ENCODE data around the gene OTOG. TPM values are rescaled to one million over a fixed set of nuclear protein-coding genes. Genes with fewer than 3 reads are reported as not detected.

OTOG gene
- total and polyA plus RNA-seq, 12 donors: not detected

DNA sequence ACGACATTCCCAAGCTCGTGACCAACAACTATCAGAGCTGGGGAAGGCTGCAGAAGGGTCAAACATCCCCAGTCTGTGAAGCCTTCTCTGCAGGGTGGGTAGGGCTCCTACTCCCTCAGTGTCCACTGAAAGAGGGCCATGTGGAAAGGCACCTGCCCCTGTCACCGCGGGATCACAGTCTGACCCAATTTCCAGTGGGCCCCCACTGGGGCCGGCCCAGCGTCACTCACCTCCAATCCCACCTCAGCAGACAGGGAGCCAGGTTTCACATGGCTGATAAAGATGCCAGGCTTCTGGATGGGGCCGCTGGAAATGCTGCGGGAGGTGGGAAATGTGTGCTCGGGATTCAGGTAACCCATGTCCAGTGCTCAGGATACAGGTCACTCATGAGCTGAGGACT, 22.8 kb upstream of the OTOG start:
- intact Hi-C loops (cut with DNase I): no loop called here
- TF ChIP-seq, protein P1, sequence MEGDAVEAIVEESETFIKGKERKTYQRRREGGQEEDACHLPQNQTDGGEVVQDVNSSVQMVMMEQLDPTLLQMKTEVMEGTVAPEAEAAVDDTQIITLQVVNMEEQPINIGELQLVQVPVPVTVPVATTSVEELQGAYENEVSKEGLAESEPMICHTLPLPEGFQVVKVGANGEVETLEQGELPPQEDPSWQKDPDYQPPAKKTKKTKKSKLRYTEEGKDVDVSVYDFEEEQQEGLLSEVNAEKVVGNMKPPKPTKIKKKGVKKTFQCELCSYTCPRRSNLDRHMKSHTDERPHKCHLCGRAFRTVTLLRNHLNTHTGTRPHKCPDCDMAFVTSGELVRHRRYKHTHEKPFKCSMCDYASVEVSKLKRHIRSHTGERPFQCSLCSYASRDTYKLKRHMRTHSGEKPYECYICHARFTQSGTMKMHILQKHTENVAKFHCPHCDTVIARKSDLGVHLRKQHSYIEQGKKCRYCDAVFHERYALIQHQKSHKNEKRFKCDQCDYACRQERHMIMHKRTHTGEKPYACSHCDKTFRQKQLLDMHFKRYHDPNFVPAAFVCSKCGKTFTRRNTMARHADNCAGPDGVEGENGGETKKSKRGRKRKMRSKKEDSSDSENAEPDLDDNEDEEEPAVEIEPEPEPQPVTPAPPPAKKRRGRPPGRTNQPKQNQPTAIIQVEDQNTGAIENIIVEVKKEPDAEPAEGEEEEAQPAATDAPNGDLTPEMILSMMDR (IDR thresholded peaks at IDR 0.05): no peak
- TF ChIP-seq POLR2A (IDR thresholded peaks at IDR 0.05): no peak
- 89 to 96% (median 92%) methylated on average over 5 to 9 of the region's 9 CpGs for WGBS, 4 donors

DNA sequence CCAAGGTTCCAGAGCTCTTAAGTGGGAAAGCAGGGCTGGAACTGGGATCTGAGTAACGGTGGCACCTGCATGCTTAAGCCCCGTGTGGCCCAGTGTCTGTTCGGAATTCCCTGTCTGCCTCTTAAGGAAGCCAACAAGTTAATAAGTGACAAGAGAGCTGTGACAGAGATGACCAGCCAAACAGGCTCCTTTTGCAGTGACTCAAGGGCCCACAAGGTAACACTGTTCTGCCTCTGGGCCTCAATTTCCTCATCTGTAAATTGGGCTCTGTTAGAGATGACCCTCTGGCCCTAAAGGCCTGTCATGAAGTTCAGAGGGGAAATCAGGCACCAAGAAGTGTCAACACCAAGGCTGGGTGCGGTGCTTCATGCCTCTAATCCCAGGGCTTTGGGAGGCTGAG, 21.5 kb upstream of the OTOG start:
- no peaks in the 10 kb centered on the region for H3K27me3 ChIP-seq
- H3K4me1 ChIP-seq (replicated peaks in 1 of 2): no peaks in the 10 kb centered on the region
- H3K4me3 ChIP-seq: no peak overlapping the region
- DNase-seq: no peak
- 81 to 94% (median 92%) methylated on average over 4 of the region's 4 CpGs for WGBS, 4 donors
- no peaks in the 10 kb centered on the region for H3K36me3 ChIP-seq (replicated peaks in 1 of 2)
- H3K27ac ChIP-seq: no peak overlapping the region
- intact Hi-C loops (cut with DNase I): loop anchor here in 1 of 2 donors (5.0 kb wide), 1 partner anchor 143 kb away; no protein-coding TSS in a partner anchor
- H3K9me3 ChIP-seq (replicated peaks in 1 of 3): no peaks in the 10 kb centered on the region
- TF ChIP-seq, protein P1 (IDR thresholded peaks at IDR 0.05): no peak
- TF ChIP-seq POLR2A (IDR thresholded peaks at IDR 0.05): no peak

More for the DNA sequence above, 22.8 kb upstream of the OTOG start:
- Histone ChIP-seq H3K9me3 (replicated peaks in 1 of 3) (no peaks in the 10 kb centered on the region), H3K36me3 (replicated peaks in 1 of 2) (no peaks in the 10 kb centered on the region), H3K4me1 (replicated peaks in 1 of 2) (no peaks in the 10 kb centered on the region), H3K27ac (no peak overlapping the region), H3K4me3 (no peak overlapping the region), H3K27me3 (peaks cover 4% of the 10 kb centered on the region)
- DNase-seq: no peak

DNA sequence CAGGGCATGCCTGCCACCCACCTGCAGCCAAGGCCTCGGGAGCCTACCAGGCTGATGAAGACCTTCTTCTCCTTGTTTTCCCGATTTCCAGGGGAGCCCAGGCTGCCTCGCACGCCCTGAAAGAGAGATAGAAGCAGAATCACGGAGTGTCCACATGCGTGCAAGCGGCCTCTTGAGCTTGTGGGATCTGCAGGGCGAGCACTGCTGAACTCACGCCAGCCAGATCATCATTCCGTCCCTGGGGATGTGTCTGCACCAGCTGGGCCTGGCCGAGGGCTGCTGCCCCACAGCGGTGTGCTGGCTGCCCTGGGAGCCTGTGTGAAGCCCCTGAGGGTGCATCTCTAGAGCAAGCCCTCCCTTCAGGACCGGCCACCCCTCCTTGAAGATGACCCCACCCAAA, 20.7 kb upstream of the OTOG start:
- no peak overlapping the region for H3K27ac ChIP-seq
- no peaks in the 10 kb centered on the region for H3K4me1 ChIP-seq (replicated peaks in 1 of 2)
- TF ChIP-seq, protein P1 (IDR thresholded peaks at IDR 0.05): no peak
- TF ChIP-seq POLR2A (IDR thresholded peaks at IDR 0.05): no peak
- WGBS, 4 donors: 81 to 93% (median 86%) methylated on average over 6 to 13 of the region's 13 CpGs
- H3K4me3 ChIP-seq: no peak overlapping the region
- DNase-seq: no peak
- no peaks in the 10 kb centered on the region for H3K9me3 ChIP-seq (replicated peaks in 1 of 3)
- no peaks in the 10 kb centered on the region for H3K36me3 ChIP-seq (replicated peaks in 1 of 2)
- H3K27me3 ChIP-seq: no peaks in the 10 kb centered on the region
- intact Hi-C loops (cut with DNase I): loop anchor here in 1 of 2 donors (5.0 kb wide), 1 partner anchor 144 kb away; no protein-coding TSS in a partner anchor

DNA sequence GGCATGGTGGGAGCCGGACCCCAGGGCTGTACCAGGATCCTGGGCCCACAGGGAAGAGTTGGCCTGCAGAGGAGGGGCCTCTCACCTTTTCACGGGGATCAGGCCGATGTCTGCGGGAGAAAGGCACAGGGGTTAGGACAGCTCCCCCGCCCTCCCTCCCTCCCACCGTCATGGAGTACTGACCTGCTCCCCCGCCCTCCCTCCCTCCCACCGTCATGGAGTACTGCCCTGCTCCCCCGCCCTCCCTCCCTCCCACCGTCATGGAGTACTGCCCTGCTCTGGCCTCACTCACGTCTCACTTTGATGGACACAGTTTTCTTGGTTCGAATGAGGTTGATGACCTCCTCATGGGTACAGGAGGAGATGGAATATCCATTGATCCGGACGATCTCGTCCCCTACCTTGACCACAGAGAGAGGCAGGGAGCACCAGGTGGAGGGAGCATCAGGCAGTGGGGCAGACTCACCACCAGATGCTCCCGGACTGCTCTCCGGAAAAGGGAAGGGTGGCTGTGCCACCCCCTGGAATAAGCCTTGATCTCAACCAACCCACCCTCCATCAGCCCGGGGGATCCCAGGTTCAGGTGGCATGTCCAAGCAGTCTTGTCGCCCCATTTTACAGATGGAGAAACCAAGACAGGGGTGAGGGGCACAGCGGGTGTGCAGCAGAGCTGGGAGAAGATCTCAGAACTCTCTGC, 20.0 kb upstream of the OTOG start:
- no peaks in the 10 kb centered on the region for H3K9me3 ChIP-seq (replicated peaks in 1 of 3)
- H3K4me3 ChIP-seq: no peak overlapping the region
- 80 to 94% (median 83%) methylated on average over 3 to 20 of the region's 20 CpGs for WGBS, 4 donors
- no peaks in the 10 kb centered on the region for H3K36me3 ChIP-seq (replicated peaks in 1 of 2)
- H3K27ac ChIP-seq: no peak overlapping the region
- TF ChIP-seq POLR2A (IDR thresholded peaks at IDR 0.05): no peak
- H3K27me3 ChIP-seq: no peaks in the 10 kb centered on the region
- intact Hi-C loops (cut with DNase I): loop anchor here in 1 of 2 donors (5.0 kb wide), 1 partner anchor 145 kb away; no protein-coding TSS in a partner anchor
- no peak for DNase-seq
- no peaks in the 10 kb centered on the region for H3K4me1 ChIP-seq (replicated peaks in 1 of 2)

DNA sequence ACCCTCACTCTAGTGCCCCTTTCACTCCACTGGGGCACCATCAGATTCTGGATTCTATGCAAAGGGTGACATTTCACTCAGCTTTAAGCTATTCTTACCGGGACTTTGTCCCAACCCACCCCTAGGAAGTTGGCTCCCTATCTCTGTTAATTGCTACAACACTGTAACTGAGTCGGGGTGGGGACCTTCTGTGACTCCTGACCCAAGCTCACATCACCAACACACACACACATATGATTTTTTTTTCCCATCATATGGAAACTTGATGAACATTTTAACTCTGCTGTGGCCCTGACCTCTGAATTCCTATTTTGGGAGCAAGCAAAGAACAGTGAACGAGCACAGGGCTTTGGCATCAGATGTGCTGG, 19.4 kb upstream of the OTOG start:
- intact Hi-C loops (cut with DNase I): loop anchor here in 1 of 2 donors (5.0 kb wide), 1 partner anchor 145 kb away; no protein-coding TSS in a partner anchor
- DNase-seq: no peak
- H3K9me3 ChIP-seq (replicated peaks in 1 of 3): no peaks in the 10 kb centered on the region
- no peak overlapping the region for H3K4me3 ChIP-seq
- WGBS, 4 donors: 64 to 73% (median 69%) methylated on average over 3 of the region's 3 CpGs
- TF ChIP-seq POLR2A (IDR thresholded peaks at IDR 0.05): no peak
- TF ChIP-seq, protein P1 (IDR thresholded peaks at IDR 0.05): no peak
- no peaks in the 10 kb centered on the region for H3K27me3 ChIP-seq
- H3K4me1 ChIP-seq (replicated peaks in 1 of 2): no peaks in the 10 kb centered on the region
- H3K27ac ChIP-seq: no peak overlapping the region
- no peaks in the 10 kb centered on the region for H3K36me3 ChIP-seq (replicated peaks in 1 of 2)
